Retinal pigment epithelial cell (primary cell): ENCODE data around the gene IL10RB.

Experiments
- DNase-seq: peaks from one replicate; pipeline ENCODE4 v3.0.0-alpha.2; 2010; ENCODE audit warnings: low read depth
- H3K4me3 ChIP-seq: 2 replicates; pipeline ENCODE4 v1.5.1; 2011; ENCODE audit warnings: mild to moderate bottlenecking, low read length, control low read depth, moderate library complexity
- CTCF ChIP-seq: conservative IDR thresholded peaks from 2 replicates; pipeline ENCODE4 v1.5.1; 2011; ENCODE audit warnings: low read depth, low read length, control low read depth, inconsistent platforms

IL10RB gene

DNA sequence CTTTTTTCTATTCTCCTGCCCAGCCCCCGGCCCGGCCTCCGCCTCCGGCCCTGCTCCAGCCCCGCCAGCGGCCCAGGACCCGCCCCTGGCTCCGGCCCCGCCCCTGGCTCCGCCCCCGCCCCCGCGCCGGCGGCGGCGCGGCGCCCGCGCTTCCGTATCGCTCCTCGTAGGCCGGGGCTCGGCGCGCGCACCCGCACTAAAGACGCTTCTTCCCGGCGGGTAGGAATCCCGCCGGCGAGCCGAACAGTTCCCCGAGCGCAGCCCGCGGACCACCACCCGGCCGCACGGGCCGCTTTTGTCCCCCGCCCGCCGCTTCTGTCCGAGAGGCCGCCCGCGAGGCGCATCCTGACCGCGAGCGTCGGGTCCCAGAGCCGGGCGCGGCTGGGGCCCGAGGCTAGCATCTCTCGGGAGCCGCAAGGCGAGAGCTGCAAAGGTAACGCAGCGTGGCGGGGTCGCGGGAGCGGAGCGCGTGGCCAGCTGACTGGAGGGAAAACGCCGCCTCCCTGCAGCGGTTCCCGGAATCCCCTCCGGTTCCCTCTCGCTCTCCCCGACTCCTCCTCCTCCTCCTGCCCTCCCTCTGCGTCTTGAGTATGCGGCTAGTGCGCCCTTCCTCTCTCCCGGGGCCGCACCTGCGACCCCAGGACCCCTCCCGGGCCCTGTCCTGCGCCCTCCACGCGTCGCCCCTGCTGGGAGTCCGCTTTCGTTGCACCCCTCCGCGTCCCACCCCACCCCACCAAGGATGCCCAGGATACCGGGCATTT is 36.2 kb upstream of the IL10RB start, which contains the start of gene IFNAR2:
Gene IFNAR2 (plus strand): TSS at position 155 of the 761 bp plus-strand sequence. CDS start 11,985 bp downstream, outside the sequence.
- no peak for TF ChIP-seq CTCF
- no peak for DNase-seq
- H3K4me3 ChIP-seq = peak within 1 kb of the TSS; percentile 79

GRCh38 chr21:33230545-33231324 is 35.4 kb upstream of the IL10RB start:
- peak; percentile 36 for TF ChIP-seq CTCF
- no peak for DNase-seq
- H3K4me3 ChIP-seq = peak overlapping the region; percentile 79

- no peak overlapping the region for H3K4me3 ChIP-seq
- DNase-seq = no peak
- no peak for TF ChIP-seq CTCF
Measured at GRCh38 chr21:33231526-33231925, 34.6 kb upstream of the IL10RB start.

- DNase-seq = no peak
- TF ChIP-seq CTCF = no peak
- no peak overlapping the region for H3K4me3 ChIP-seq
Measured at GRCh38 chr21:33232291-33233034, 33.7 kb upstream of the IL10RB start.

DNA sequence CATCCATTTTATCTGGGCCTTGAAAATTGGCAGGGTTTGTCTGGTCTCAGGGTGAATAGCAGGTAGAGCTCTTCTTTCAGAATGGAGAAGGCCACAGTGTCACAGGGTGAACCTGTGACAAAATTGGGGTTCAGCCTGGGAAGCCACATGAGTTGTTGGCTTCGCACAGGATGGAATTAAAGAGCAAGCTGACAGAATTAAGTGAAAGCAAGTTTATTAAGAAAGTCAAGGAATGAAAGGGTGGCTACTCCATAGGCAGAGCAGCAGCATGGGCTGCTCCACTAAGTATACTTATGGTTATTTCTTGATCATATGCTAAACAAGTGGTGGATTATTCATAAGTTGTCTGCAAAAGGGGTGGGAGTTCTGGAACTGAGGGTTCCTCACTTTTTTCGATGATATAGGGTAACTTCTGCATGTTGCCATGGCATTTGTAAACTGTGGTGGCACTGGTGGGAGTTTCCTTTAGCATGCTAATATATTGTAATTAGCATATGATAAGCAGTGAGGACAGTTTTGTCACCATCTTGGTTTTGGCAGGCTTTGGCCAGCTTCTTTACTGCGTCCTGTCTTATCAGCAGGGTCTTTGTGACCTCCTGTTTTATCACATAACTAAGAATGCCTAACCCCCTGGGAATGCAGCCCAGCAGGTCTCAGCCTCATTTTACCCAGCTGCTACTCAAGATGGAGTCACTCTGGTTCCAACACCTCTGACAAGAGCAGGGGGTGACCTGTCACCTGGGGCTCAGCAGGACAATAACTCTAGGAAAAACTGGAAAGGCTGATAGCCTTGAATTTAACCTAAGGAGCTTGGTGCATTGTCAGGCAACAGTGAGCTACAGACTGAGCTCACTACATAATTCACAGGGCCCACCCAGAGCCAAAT is 31.3 kb upstream of the IL10RB start:
- no peak for DNase-seq
- no peak overlapping the region for H3K4me3 ChIP-seq
- no peak for TF ChIP-seq CTCF

GRCh38 chr21:33236013-33236686 is 30.0 kb upstream of the IL10RB start:
- DNase-seq = no peak
- no peak overlapping the region for H3K4me3 ChIP-seq
- TF ChIP-seq CTCF = no peak
